RKO (cell line): ENCODE measurements around the gene RALA.

Experiments used
- DNase-seq: peaks from one replicate; pipeline ENCODE4 v3.0.0-alpha.2; 2016; ENCODE audit warnings: low spot score

Gene RALA

GRCh38 chr7:39623047-39623731 lies at the start of gene RALA:
TSS of gene RALA (plus strand) at chr7:39623572. CDS start at chr7:39686668, 63,096 bp downstream.
- peak; percentile 92 for DNase-seq

- no peak for DNase-seq
Measured at GRCh38 chr7:39574673-39575349, 48.6 kb upstream of the RALA start.

DNA sequence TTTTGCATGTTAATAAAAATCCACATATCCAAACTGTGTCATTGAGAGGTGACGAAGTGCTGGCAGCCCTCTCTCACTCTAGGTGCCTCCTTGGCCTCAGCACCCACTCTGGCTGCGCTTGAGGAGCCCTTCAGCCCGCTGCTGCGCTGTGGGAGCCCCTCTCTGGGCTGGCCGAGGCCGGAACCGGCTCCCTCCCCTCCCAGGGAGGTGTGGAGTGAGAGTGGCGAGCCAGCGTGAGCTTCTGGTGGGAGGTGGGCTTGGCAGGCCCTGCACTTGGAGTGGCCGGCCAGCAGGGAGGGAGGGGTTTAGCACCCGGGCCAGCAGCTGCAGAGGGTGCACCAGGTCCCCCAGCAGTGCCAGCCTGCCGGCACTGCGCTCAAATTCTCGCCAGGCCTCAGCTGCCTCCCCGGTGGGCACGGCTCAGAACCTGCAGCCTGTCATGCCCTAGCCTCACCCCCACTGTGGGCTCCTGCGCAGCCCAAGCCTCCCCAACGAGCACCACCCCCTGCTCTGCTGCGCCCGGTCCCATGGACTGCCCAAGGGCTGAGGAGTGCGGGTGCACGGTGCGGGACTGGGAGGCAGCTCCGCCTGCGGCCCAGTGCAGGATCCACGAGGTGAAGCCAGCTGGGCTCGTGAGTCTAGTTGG lies 46.0 kb upstream of the RALA start:
- DNase-seq = no peak

DNA sequence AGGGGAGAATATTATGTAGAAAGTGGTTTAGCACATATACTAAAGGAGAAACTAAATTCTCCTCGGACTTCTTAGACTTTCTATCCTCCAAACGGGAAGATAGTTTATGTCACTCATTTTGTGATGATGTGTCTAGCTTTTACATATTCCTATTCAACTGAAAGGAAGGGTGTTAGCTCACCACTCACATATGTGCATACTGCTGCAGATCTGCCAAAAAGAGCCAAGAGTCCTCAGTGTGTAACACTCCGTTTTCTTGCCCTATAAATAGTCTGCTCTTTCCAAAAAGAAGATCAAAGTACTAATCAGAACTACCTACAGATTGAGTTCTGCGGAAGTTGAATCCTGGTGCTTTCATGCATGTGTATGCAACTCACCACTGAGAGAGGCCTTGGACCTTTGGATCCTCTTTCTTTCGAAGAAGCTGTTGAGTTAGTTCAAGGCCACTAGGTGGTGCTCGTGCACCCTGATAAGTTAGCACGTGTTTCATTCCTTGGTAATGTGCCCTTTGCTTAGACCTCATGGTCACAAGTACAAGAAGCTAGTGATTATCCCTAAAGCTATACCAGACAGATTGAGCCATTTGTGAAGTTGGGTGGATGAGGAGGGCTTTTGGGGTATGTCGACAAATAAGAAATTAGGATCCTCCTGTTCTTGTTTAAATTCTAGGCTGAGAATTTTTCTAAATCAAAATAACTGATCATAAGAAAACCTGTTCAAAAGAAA lies 43.1 kb upstream of the RALA start:
- peak; percentile 95 for DNase-seq

GRCh38 chr7:39582536-39582935 lies 40.8 kb upstream of the RALA start:
- no peak for DNase-seq

DNA sequence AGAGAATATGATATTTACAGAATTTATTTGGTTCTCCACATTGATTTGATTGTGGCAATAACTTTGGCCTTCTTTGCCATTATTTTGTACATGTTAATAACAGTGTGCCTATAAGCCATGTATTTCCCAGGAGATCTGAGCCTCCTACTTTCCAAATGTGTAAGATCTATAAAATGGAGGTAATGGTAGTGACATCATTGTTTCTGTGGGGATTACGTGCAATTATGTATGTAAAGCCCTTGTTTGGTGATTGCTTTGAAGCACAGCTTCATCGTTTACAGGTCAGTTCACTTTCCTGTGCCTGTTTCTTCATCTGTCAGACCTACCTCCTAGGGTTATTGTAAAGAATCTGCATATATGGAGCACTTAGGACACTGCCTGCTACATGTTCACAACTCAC lies 39.8 kb upstream of the RALA start:
- no peak for DNase-seq

DNA sequence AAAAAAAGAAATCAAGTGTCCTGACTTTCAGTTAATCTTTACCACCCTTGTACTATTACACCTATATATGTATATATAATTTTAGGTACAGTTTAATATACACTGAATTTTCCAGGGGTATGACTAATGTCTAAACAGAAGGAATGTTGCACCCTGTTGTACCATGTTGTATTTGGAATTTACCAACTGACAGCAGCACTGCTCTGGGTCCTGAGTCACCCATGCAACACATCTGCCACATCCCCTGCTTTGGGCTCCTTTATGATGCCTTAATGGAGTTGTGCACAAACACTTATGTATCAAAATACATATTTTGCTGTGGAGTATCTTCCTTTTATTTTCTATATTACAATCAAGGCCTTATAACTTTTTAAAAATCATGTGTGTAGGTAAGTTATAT lies 36.0 kb upstream of the RALA start:
- DNase-seq = no peak

GRCh38 chr7:39588416-39588815 lies 35.0 kb upstream of the RALA start:
- no peak for DNase-seq

- peak; percentile 53 for DNase-seq
Measured at GRCh38 chr7:39589323-39590111, 33.9 kb upstream of the RALA start.

DNA sequence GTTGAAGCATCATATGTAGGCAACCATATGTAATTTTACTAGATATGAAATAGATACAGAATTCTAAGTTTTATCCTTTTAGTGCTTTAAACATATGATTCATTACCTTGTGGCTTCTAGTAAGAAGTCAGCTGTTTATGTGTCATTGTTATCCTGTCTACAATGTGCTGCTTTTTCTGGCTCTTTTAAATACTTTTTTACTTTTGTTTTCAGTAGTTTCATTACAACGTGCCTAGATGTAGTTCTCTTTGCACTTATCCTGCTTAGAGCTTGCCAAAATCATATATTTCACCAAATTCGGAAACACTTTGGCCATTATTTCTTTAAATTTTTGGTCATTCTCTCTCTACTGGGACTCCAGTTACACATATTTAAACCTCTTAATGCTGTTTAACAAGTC lies 30.8 kb upstream of the RALA start:
- DNase-seq = peak; percentile 56

DNA sequence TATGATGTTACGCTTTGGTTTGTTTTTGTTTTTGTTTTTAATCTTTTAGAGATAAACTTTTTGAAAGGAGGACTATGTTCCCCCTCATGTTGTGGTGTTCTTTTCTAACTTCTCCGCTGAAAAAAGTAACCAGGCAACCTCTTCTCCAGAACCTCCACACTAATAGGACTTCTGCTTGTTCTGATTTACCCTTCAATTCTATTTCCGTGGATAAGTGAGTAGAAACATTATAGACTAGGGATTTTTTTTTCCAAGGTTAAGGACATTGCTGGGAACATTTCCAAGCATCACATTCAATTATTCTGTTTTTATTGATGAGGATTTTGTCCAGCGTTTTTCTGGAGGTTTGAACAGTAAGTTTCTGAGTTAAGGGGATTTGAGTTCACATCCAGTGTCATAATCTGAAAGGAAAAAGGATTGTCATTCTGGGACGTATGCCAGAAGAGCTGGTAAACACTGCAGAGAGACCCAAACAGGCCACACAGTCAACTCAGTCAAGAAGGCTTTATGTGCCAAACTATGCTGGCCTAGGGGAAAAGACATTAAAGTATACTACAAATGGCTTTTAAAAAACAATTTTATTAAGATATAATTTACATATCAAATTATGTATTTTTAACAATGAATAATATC lies 28.3 kb upstream of the RALA start:
- no peak for DNase-seq

- no peak for DNase-seq
Measured at GRCh38 chr7:39602351-39602750, 21.0 kb upstream of the RALA start.

GRCh38 chr7:39603924-39604323 lies 19.4 kb upstream of the RALA start:
- no peak for DNase-seq

DNA sequence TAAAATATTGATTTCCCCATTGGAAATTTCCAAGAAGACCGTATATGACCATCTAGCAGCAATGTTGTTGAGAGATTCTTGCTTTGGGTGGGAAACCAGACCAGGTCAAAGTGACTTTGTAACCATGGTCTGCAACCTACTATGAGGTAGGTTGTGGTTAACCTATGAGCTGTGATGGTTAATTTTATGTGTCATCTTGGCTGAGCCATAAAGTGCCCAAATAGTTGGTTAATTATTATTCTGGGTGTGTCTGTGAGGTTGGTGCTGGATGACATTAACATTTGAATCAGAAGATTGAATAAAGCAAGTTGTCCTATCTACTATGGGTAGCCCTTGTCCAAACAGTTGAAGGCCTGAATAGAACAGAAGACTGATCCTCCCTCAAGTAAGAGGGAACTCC lies 18.3 kb upstream of the RALA start:
- DNase-seq = no peak

- no peak for DNase-seq
Measured at GRCh38 chr7:39606352-39606751, 17.0 kb upstream of the RALA start.

- DNase-seq = no peak
Measured at GRCh38 chr7:39606941-39607340, 16.4 kb upstream of the RALA start.

DNA sequence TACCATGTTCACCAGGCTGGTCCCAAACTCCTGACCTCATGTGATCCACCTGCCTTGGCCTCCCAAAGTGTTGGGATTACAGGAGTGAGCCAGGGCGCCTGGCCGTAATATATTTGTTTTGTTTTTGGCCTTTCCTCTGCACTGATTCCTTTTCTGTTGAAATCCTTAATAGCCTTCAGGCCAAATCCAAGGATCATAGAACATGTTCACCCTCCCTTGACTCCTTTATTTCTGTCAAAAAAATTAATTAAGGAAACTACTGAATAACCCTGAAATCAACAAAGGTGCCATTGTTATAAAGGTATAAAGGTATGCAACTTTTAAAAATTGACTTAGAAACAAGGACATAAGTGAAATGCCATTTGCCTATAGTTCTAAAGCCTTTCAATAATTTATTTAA lies 15.5 kb upstream of the RALA start:
- DNase-seq = no peak

DNA sequence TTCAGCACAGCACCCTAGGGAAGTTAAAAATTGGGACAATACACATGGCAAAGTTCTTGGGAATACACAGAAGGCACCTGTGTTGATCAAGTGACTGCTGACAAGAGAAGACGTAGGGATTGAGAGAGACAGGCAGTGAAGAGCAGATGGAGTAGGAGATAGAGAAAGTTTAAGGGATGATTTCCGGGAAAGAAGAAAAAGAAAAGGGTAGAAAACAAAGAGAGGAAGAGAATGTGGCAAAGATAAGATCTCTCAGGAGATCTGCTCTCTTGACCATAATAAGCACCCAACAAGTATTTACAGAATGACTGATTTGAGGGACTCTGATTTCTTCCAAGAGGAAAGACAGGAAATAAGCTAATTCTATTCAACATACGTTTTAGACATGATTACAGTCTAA lies 15.1 kb upstream of the RALA start:
- no peak for DNase-seq

GRCh38 chr7:39609113-39609934 lies 14.0 kb upstream of the RALA start:
- peak; percentile 19 for DNase-seq

GRCh38 chr7:39609935-39610263 lies 13.5 kb upstream of the RALA start:
- DNase-seq = no peak

DNA sequence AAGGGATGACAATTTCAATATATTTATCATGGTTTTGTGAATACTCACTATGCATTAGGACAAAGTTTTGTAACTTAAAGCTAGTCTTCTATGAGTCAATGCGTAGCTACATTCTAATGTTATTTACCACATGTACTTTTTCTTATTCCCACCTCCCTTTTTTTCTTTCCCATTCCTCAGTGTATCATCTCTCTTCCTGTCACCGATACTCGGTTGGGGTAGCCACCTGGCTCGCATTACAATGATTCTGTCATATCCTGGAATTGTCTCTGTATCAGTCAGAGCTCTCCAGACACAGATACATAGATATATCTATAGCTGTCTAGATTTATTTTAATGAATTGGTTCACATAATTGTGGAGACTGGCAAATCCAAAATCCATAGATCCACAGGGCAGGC lies 9.8 kb upstream of the RALA start:
- no peak for DNase-seq
